ENCODE measurements around the gene ATXN3L.

Gene ATXN3L

DNA sequence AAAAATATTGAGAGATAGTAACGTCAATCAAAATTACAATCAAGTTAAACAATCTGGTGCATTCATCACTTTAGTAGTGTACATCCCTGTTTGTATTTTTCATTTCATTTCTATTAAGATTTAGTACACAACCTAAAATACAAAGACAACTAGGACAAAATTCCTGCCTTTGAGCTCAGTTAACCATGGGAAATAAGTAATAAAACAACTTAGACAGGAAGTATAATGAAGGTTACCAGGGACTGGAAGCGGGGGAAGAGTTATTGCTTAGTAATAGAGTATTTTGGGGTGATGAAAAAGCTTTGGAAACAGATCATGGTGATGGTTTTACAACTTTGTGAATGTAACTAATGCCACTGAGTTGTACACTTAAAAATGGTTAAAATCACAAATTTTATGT, 25.6 kb upstream of the ATXN3L start:
- no peaks in the 10 kb centered on the region for H4K20me1 ChIP-seq (ENCODE audit: low read depth, low read length)
- peak overlapping the region; percentile 41 for H3K4me2 ChIP-seq (ENCODE audit: low read depth, low read length, poor library complexity, severe bottlenecking)
- H3K36me3 ChIP-seq (ENCODE audit: low read length) = no peaks in the 10 kb centered on the region
- H2AFZ ChIP-seq (ENCODE audit: low read depth, low read length, severe bottlenecking) = no peak overlapping the region
- no peaks in the 10 kb centered on the region for H3K27me3 ChIP-seq (ENCODE audit: low read length)
- no peaks in the 10 kb centered on the region for H3F3A ChIP-seq (ENCODE audit: insufficient read depth)
- no peak overlapping the region for H3K9ac ChIP-seq (ENCODE audit: low read length)
- H3K79me2 ChIP-seq (ENCODE audit: insufficient read depth, low read length) = no peaks in the 10 kb centered on the region
- TF ChIP-seq EZH2phosphoT487 (conservative IDR thresholded peaks at IDR 0.05; ENCODE audit: low read length) = no peak
- TF ChIP-seq, protein P1, sequence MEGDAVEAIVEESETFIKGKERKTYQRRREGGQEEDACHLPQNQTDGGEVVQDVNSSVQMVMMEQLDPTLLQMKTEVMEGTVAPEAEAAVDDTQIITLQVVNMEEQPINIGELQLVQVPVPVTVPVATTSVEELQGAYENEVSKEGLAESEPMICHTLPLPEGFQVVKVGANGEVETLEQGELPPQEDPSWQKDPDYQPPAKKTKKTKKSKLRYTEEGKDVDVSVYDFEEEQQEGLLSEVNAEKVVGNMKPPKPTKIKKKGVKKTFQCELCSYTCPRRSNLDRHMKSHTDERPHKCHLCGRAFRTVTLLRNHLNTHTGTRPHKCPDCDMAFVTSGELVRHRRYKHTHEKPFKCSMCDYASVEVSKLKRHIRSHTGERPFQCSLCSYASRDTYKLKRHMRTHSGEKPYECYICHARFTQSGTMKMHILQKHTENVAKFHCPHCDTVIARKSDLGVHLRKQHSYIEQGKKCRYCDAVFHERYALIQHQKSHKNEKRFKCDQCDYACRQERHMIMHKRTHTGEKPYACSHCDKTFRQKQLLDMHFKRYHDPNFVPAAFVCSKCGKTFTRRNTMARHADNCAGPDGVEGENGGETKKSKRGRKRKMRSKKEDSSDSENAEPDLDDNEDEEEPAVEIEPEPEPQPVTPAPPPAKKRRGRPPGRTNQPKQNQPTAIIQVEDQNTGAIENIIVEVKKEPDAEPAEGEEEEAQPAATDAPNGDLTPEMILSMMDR (IDR thresholded peaks at IDR 0.05; ENCODE audit: insufficient read depth, low read length, poor library complexity, severe bottlenecking) = no peak
- H3K4me3 ChIP-seq (ENCODE audit: insufficient read depth, low read length, poor library complexity, severe bottlenecking) = no peak overlapping the region
- H3K9me2 ChIP-seq (replicated peaks; ENCODE audit: insufficient read depth, low read length) = no peaks in the 10 kb centered on the region
- H3K27ac ChIP-seq (ENCODE audit: low read depth, low read length) = peak overlapping the region; percentile 52
- H3K9me3 ChIP-seq (ENCODE audit: insufficient read depth, low read length) = no peaks in the 10 kb centered on the region

DNA sequence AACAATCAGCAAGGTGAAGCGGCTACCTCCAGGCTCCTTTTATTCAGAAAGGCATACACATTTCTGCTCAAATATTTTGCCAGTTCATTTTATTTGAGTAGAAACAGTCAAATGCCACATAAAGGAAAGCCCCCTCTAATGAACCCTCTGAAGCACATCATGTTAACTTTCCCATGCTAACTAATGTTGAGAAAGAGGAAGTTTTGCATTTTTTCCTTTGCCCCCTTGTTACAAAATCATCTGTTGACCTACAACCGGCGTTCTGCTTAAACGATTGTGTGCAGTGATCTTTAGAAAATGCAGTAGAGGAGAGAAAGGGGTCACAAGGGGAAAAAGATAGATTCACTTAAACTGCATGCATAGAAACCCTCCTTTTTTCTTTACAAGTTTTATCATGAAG, 25.2 kb upstream of the ATXN3L start:
- TF ChIP-seq EZH2phosphoT487 (conservative IDR thresholded peaks at IDR 0.05; ENCODE audit: low read length) = no peak
- TF ChIP-seq, protein P1 (IDR thresholded peaks at IDR 0.05; ENCODE audit: insufficient read depth, low read length, poor library complexity, severe bottlenecking) = no peak
- peak overlapping the region; percentile 72 for H3K27ac ChIP-seq (ENCODE audit: low read depth, low read length)
- H3K4me3 ChIP-seq (ENCODE audit: insufficient read depth, low read length, poor library complexity, severe bottlenecking) = no peak overlapping the region
- no peak overlapping the region for H2AFZ ChIP-seq (ENCODE audit: low read depth, low read length, severe bottlenecking)
- no peaks in the 10 kb centered on the region for H3K79me2 ChIP-seq (ENCODE audit: insufficient read depth, low read length)
- H3K9me2 ChIP-seq (replicated peaks; ENCODE audit: insufficient read depth, low read length) = no peaks in the 10 kb centered on the region
- peak overlapping the region; percentile 41 for H3K4me2 ChIP-seq (ENCODE audit: low read depth, low read length, poor library complexity, severe bottlenecking)
- H4K20me1 ChIP-seq (ENCODE audit: low read depth, low read length) = no peaks in the 10 kb centered on the region
- no peak overlapping the region for H3K9ac ChIP-seq (ENCODE audit: low read length)
- no peaks in the 10 kb centered on the region for H3K9me3 ChIP-seq (ENCODE audit: insufficient read depth, low read length)
- H3K36me3 ChIP-seq (ENCODE audit: low read length) = no peaks in the 10 kb centered on the region
- no peaks in the 10 kb centered on the region for H3K27me3 ChIP-seq (ENCODE audit: low read length)
- H3F3A ChIP-seq (ENCODE audit: insufficient read depth) = no peaks in the 10 kb centered on the region

DNA sequence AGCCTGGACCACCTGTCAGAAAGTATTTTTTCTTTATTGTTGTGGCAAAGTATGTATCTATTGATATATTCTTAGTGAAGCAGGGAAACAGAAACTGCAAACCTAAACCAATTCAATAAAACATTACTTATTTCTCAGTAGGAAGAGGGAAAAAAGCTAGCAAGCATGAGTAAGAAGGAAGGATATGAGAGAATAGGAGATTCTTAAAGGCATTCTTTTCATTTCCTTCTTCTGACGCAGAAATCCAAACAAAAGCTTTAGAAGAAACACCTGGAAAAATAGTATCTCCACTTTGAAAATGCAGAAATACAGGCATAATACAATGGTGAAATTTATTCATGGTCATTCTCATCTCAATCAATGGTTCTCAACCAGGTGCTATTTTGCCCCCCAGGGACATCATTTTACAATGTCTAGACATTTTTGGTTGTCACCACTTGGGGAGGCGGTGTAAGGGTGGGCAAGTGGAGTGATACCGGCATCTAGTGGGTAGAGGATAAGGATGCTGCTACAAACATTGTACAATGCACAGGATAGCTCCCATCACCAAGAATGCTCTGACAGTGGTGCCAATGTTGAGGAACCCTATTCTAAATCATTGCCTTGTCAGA, 21.7 kb upstream of the ATXN3L start:
- no peaks in the 10 kb centered on the region for H3K9me3 ChIP-seq (ENCODE audit: insufficient read depth, low read length)
- H4K20me1 ChIP-seq (ENCODE audit: low read depth, low read length) = no peaks in the 10 kb centered on the region
- H3K4me3 ChIP-seq (ENCODE audit: insufficient read depth, low read length, poor library complexity, severe bottlenecking) = no peak overlapping the region
- H3K9ac ChIP-seq (ENCODE audit: low read length) = no peak overlapping the region
- no peaks in the 10 kb centered on the region for H3K79me2 ChIP-seq (ENCODE audit: insufficient read depth, low read length)
- no peak overlapping the region for H2AFZ ChIP-seq (ENCODE audit: low read depth, low read length, severe bottlenecking)
- no peaks in the 10 kb centered on the region for H3K27me3 ChIP-seq (ENCODE audit: low read length)
- no peaks in the 10 kb centered on the region for H3K36me3 ChIP-seq (ENCODE audit: low read length)
- no peak overlapping the region for H3K27ac ChIP-seq (ENCODE audit: low read depth, low read length)
- no peak for TF ChIP-seq EZH2phosphoT487 (conservative IDR thresholded peaks at IDR 0.05; ENCODE audit: low read length)
- TF ChIP-seq, protein P1 (IDR thresholded peaks at IDR 0.05; ENCODE audit: insufficient read depth, low read length, poor library complexity, severe bottlenecking) = no peak
- H3K4me2 ChIP-seq (ENCODE audit: low read depth, low read length, poor library complexity, severe bottlenecking) = no peak overlapping the region
- H3K9me2 ChIP-seq (replicated peaks; ENCODE audit: insufficient read depth, low read length) = no peaks in the 10 kb centered on the region
- H3F3A ChIP-seq (ENCODE audit: insufficient read depth) = no peaks in the 10 kb centered on the region

Data from SU-DHL-6 (cell line).